ENCODE results near the gene NLN.

- TF ChIP-seq CTCF (conservative IDR thresholded peaks at IDR 0.05; ENCODE audit: low read length), result no peak
- no peak for TF ChIP-seq EZH2phosphoT487 (IDR thresholded peaks at IDR 0.05; ENCODE audit: borderline replicate concordance)
Observed at GRCh38 chr5:65796751-65797316, 74.8 kb downstream of the NLN start.
